ENCODE measurements around the gene C14orf93.
"Not testable (repeated sequence)": the region's sequence is repeated elsewhere in the genome, so short reads cannot be mapped to it uniquely, and the experiment has no call there.

C14orf93 gene

DNA sequence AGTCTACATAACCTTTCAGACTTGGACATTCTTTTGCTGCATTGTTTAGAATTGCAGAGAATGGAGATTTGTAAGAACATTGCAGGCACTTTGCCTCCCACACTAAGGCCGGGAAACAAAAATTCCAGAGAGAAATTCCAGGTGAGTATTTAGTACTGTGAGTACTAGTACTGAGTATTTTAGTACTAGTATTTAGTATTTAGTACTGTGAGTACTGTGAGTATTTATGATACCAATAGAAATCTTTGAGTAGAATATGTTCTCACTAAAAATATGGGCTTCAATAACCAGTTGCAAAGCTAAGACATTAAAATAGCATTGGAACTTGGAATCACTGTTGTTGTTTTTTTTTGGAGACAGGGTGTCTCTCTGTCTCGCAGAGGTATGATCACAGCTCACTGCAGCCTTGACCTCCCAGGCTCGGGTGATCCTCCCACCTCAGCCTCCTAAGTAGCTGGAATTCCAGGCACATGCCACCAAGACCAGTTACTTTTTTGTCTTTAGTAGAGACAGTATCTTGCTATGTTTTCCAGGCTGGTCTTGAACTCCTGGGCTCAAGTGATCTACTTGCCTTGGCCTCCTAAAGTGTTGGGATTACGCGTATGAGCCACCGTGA, 47.8 kb downstream of the C14orf93 start:
- no peaks in the 10 kb centered on the region; the same call in 1 of the 2 replicates for H3K36me3 ChIP-seq (ENCODE audit: insufficient read depth, low read length)
- H3K4me2 ChIP-seq (ENCODE audit: low read length): no peak overlapping the region
- no peak overlapping the region for H3K9ac ChIP-seq (ENCODE audit: low read length)
- H3K4me1 ChIP-seq (ENCODE audit: insufficient read depth, low read length, severe bottlenecking): no peaks in the 10 kb centered on the region
- H3K9me2 ChIP-seq (ENCODE audit: low read depth, low read length): no peaks in the 10 kb centered on the region
- H2AFZ ChIP-seq (ENCODE audit: low read length): no peak overlapping the region
- H3K4me3 ChIP-seq (ENCODE audit: low read depth, low read length, poor library complexity, severe bottlenecking): no peak overlapping the region
- no peaks in the 10 kb centered on the region for H3K9me3 ChIP-seq (ENCODE audit: low read length)
- H4K20me1 ChIP-seq (ENCODE audit: insufficient read depth, low read length): no peaks in the 10 kb centered on the region
- H3K27ac ChIP-seq (ENCODE audit: low read depth, low read length, poor library complexity, severe bottlenecking): no peak overlapping the region
- H3K79me2 ChIP-seq (ENCODE audit: insufficient read depth, low read length): no peaks in the 10 kb centered on the region
- no peaks in the 10 kb centered on the region for H3K27me3 ChIP-seq (ENCODE audit: insufficient read depth, low read length)
- H3F3A ChIP-seq (ENCODE audit: insufficient read depth, low read length): no peaks in the 10 kb centered on the region
- TF ChIP-seq EZH2 (IDR thresholded peaks at IDR 0.05; ENCODE audit: borderline replicate concordance, low read length): no peak
- TF ChIP-seq, protein P1, sequence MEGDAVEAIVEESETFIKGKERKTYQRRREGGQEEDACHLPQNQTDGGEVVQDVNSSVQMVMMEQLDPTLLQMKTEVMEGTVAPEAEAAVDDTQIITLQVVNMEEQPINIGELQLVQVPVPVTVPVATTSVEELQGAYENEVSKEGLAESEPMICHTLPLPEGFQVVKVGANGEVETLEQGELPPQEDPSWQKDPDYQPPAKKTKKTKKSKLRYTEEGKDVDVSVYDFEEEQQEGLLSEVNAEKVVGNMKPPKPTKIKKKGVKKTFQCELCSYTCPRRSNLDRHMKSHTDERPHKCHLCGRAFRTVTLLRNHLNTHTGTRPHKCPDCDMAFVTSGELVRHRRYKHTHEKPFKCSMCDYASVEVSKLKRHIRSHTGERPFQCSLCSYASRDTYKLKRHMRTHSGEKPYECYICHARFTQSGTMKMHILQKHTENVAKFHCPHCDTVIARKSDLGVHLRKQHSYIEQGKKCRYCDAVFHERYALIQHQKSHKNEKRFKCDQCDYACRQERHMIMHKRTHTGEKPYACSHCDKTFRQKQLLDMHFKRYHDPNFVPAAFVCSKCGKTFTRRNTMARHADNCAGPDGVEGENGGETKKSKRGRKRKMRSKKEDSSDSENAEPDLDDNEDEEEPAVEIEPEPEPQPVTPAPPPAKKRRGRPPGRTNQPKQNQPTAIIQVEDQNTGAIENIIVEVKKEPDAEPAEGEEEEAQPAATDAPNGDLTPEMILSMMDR (IDR thresholded peaks at IDR 0.05; ENCODE audit: low read length): no peak

DNA sequence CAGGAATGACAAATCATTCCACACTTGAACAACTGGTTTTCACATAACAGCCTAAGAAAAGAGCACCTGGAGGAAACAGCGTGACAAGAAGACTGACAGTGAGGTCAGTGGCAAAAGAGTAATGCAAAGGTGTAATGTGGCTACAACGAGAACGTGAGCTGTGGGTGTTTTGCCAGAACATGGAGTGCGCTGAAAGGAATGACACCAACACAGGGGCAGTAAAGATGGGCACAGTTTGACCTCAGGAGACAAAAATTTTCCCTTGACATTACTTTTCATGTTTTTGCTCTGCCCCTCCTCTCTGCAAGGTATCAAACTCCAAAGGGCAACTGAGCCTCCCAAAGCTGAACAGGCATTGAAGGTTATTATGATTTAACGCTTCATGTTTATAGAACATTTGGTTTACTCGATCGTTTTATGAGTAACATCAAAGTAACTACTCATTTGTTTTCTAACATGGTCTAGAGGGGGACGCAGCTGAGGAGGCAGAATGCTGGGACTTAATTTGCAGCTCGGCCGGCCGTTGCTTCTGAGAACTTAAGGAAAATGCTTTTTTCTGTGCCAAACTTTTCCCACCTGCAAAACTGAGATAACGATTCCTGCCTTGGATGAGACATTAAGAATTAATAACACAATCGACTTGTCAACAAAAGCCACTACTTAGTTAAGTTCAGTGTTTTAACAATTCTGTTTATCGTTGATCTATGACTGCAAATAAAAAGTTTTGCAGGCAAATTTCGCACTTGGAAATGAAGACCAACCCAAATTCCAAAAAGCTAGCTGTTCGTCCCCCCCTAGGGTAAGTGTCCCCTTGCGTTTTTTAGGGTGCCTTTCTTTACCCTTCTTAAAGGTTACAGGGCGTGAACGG, 54.0 kb downstream of the C14orf93 start:
- H2AFZ ChIP-seq (ENCODE audit: low read length): no peak overlapping the region
- peak overlapping the region; percentile 87 for H3K9ac ChIP-seq (ENCODE audit: low read length)
- peak overlapping the region; percentile 75 for H3K4me3 ChIP-seq (ENCODE audit: low read depth, low read length, poor library complexity, severe bottlenecking)
- H3K36me3 ChIP-seq (ENCODE audit: insufficient read depth, low read length): peaks cover 22% of the 10 kb centered on the region; the same call in 1 of the 2 replicates
- H3K4me2 ChIP-seq (ENCODE audit: low read length): peak overlapping the region; percentile 87
- H3K79me2 ChIP-seq (ENCODE audit: insufficient read depth, low read length): no peaks in the 10 kb centered on the region
- no peaks in the 10 kb centered on the region for H3K9me3 ChIP-seq (ENCODE audit: low read length)
- 0 out of 2 replicates have a peak, but pooled peaks cover 4% of the 10 kb centered on the region for H3F3A ChIP-seq (ENCODE audit: insufficient read depth, low read length)
- no peaks in the 10 kb centered on the region for H3K27me3 ChIP-seq (ENCODE audit: insufficient read depth, low read length)
- peak overlapping the region; percentile 67 for H3K27ac ChIP-seq (ENCODE audit: low read depth, low read length, poor library complexity, severe bottlenecking)
- H3K4me1 ChIP-seq (ENCODE audit: insufficient read depth, low read length, severe bottlenecking): peaks cover 12% of the 10 kb centered on the region
- no peaks in the 10 kb centered on the region for H3K9me2 ChIP-seq (ENCODE audit: low read depth, low read length)
- no peak for TF ChIP-seq EZH2 (IDR thresholded peaks at IDR 0.05; ENCODE audit: borderline replicate concordance, low read length)
- TF ChIP-seq, protein P1 (IDR thresholded peaks at IDR 0.05; ENCODE audit: low read length): no peak
- H4K20me1 ChIP-seq (ENCODE audit: insufficient read depth, low read length): no peaks in the 10 kb centered on the region

DNA sequence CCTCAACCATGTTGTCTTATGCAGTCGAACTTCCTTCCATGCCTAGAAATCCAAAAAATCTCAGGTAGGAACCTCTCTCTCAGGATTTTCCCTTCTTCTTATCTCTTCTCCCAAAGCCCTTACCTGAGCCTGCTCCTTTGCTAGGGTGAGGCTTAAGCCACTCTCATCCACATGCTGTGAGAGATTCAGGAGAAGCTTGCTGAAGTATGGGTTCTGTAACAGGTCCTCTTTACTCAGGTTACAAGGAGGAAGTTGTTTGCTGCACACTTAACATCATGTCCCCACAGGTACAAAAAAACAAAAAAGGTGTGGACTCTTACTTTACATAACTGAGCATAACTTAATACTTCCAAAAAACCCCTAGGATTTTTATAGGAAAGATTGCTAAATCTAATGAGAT, 57.5 kb downstream of the C14orf93 start:
- no peak overlapping the region for H3K9ac ChIP-seq (ENCODE audit: low read length)
- no peaks in the 10 kb centered on the region for H3K79me2 ChIP-seq (ENCODE audit: insufficient read depth, low read length)
- no peaks in the 10 kb centered on the region for H3K9me2 ChIP-seq (ENCODE audit: low read depth, low read length)
- peaks cover 12% of the 10 kb centered on the region for H3K4me1 ChIP-seq (ENCODE audit: insufficient read depth, low read length, severe bottlenecking)
- no peak overlapping the region for H3K4me2 ChIP-seq (ENCODE audit: low read length)
- H3K27ac ChIP-seq (ENCODE audit: low read depth, low read length, poor library complexity, severe bottlenecking): no peak overlapping the region
- no peak overlapping the region for H3K4me3 ChIP-seq (ENCODE audit: low read depth, low read length, poor library complexity, severe bottlenecking)
- H3K9me3 ChIP-seq (ENCODE audit: low read length): no peaks in the 10 kb centered on the region
- TF ChIP-seq EZH2 (IDR thresholded peaks at IDR 0.05; ENCODE audit: borderline replicate concordance, low read length): no peak
- TF ChIP-seq, protein P1 (IDR thresholded peaks at IDR 0.05; ENCODE audit: low read length): no peak
- H4K20me1 ChIP-seq (ENCODE audit: insufficient read depth, low read length): no peaks in the 10 kb centered on the region
- H2AFZ ChIP-seq (ENCODE audit: low read length): no peak overlapping the region
- no peaks in the 10 kb centered on the region for H3K27me3 ChIP-seq (ENCODE audit: insufficient read depth, low read length)
- peaks cover 38% of the 10 kb centered on the region for H3K36me3 ChIP-seq (ENCODE audit: insufficient read depth, low read length)
- H3F3A ChIP-seq (ENCODE audit: insufficient read depth, low read length): 0 out of 2 replicates have a peak, but pooled peaks cover 4% of the 10 kb centered on the region

DNA sequence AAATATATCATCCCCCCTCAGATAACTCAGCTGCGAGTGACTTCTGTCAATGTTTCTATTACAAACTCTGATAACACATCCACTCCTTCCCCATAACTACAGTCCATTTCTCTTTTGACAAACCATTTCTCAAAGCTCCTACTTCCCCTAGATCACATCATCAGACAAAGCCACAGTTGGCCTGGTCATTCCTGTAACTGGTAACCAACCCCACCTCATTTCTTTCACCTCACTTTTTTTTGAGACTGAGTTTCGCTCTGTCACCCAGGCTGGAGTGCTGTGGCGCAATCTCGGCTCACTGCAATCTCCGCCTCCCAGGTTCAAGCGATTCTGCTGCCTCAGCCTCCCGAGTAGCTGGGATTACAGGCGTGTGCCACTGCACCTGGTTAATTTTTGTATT, 58.1 kb downstream of the C14orf93 start:
- H3K4me2 ChIP-seq (ENCODE audit: low read length); H3K9me3 ChIP-seq (ENCODE audit: low read length); H2AFZ ChIP-seq (ENCODE audit: low read length); H3K9ac ChIP-seq (ENCODE audit: low read length); H3K27me3 ChIP-seq (ENCODE audit: insufficient read depth, low read length); H4K20me1 ChIP-seq (ENCODE audit: insufficient read depth, low read length); H3F3A ChIP-seq (ENCODE audit: insufficient read depth, low read length); H3K27ac ChIP-seq (ENCODE audit: low read depth, low read length, poor library complexity, severe bottlenecking); H3K4me3 ChIP-seq (ENCODE audit: low read depth, low read length, poor library complexity, severe bottlenecking); H3K79me2 ChIP-seq (ENCODE audit: insufficient read depth, low read length); H3K9me2 ChIP-seq (ENCODE audit: low read depth, low read length): not testable (repeated sequence)
- peaks cover 12% of the 10 kb centered on the region for H3K4me1 ChIP-seq (ENCODE audit: insufficient read depth, low read length, severe bottlenecking)
- peaks cover 44% of the 10 kb centered on the region for H3K36me3 ChIP-seq (ENCODE audit: insufficient read depth, low read length)
